Uterus (tissue), 4 donors: ENCODE data around the gene LFNG. TPM values are rescaled to one million over a fixed set of nuclear protein-coding genes. Genes with fewer than 3 reads are reported as not detected.

Source experiments
- DNase-seq, 2 donors: peaks; one replicate each; pipeline ENCODE4 v3.0.0-alpha.2; 2019 to 2020
- H3K27ac ChIP-seq, 2 donors: fragments of 200-600 bp; sonication (generic); 1 replicate in 1 of 2; 2 replicates in 1 of 2; pipeline ENCODE4 v1.5.1; 2016 to 2018
- H3K27me3 ChIP-seq, 2 donors: fragments of 200-600 bp; sonication (generic); one replicate each; pipeline ENCODE4 v1.5.1; 2018 to 2019; ENCODE audit warnings: control low read depth in 1 of 2
- H3K36me3 ChIP-seq, 2 donors: fragments of 200-600 bp; sonication (generic); one replicate each; pipeline ENCODE4 v1.5.1; 2019; ENCODE audit warnings: control low read depth in 1 of 2
- H3K4me1 ChIP-seq, 2 donors: fragments of 200-600 bp; sonication (generic); one replicate each; pipeline ENCODE4 v1.5.1; 2018 to 2019; ENCODE audit warnings: control low read depth in 1 of 2
- H3K4me3 ChIP-seq, 2 donors: fragments of 200-600 bp; sonication (generic); 1 replicate in 1 of 2; 2 replicates in 1 of 2; pipeline ENCODE4 v1.5.1; 2018 to 2019; ENCODE audit warnings: mild to moderate bottlenecking in 1 of 2
- H3K9me3 ChIP-seq, 2 donors: fragments of 200-600 bp; sonication (generic); one replicate each; pipeline ENCODE4 v1.5.1; 2019; ENCODE audit warnings: control low read depth in 1 of 2
- CTCF ChIP-seq, 4 experiments: fragments of 200-600 bp in 2 of 4; fragments of 450-650 bp in 2 of 4; sonication (generic) in 2 of 4; IDR thresholded peaks; one replicate each; pipeline ENCODE4 v1.5.1; 2016 to 2019; ENCODE audit warnings: antibody characterized with exemption in 4 of 4, mild to moderate bottlenecking in 2 of 4, moderate library complexity in 1 of 4
- POLR2A ChIP-seq, 2 donors: fragments of 450-650 bp; IDR thresholded peaks; one replicate each; pipeline ENCODE4 v1.6.1; 2016; ENCODE audit warnings: antibody characterized with exemption in 2 of 2, mild to moderate bottlenecking in 1 of 2, moderate library complexity in 1 of 2
- intact Hi-C: fragments of 100-400 bp; cut with DNase I; formaldehyde crosslinking; loops from one replicate; pipeline ENCODE4 v1.15.1; 2023; ENCODE audit warnings: low total_unique reads
- total RNA-seq, 4 donors: library from RNA; depleted of rRNA in 3 of 4; stranded (reverse); fragments of >200 nt in 3 of 4; gene quantifications; one replicate each; pipeline versions ENCODE4 v1.1.0 to v1.2.4, GENCODE V29; 2014 to 2023
- donor health status: DM: yes; HTN: yes; CAD: no.

Gene LFNG
- total RNA-seq, 4 donors from 2014 or later = 2.3 to 30.5 (median 26.5) TPM; not detected in 1

GRCh38 chr7:2490181-2490651 lies 29.4 kb upstream of the LFNG start:
- H3K4me3 ChIP-seq = no peak overlapping the region
- no peak for TF ChIP-seq CTCF (IDR thresholded peaks at IDR 0.05)
- peaks cover 0 to 13% of the 10 kb centered on the region in 2 donors for H3K4me1 ChIP-seq
- intact Hi-C loops = no loop called here
- H3K27me3 ChIP-seq = no peaks in the 10 kb centered on the region
- peak overlapping the region; percentile 74 to 85 for H3K27ac ChIP-seq
- DNase-seq = peak in 1 of 2 donors; percentile 22
- no peaks in the 10 kb centered on the region for H3K36me3 ChIP-seq
- H3K9me3 ChIP-seq = no peaks in the 10 kb centered on the region

GRCh38 chr7:2492038-2492437 lies 27.5 kb upstream of the LFNG start:
- H3K27me3 ChIP-seq = no peaks in the 10 kb centered on the region
- H3K27ac ChIP-seq = no peak overlapping the region

GRCh38 chr7:2493205-2494164 lies 26.1 kb upstream of the LFNG start:
- intact Hi-C loops = no loop called here
- TF ChIP-seq CTCF (IDR thresholded peaks at IDR 0.05) (no peak), POLR2A (IDR thresholded peaks at IDR 0.05) (no peak)
- Histone ChIP-seq H3K4me3 (no peak overlapping the region), H3K4me1 (no peaks in the 10 kb centered on the region), H3K36me3 (no peaks in the 10 kb centered on the region), H3K9me3 (no peaks in the 10 kb centered on the region), H3K27me3 (no peaks in the 10 kb centered on the region), H3K27ac (no peak overlapping the region)
- DNase-seq = no peak

More at GRCh38 chr7:2492038-2492437, 27.5 kb upstream of the LFNG start:
- DNase-seq = no peak
- intact Hi-C loops = no loop called here
- no peaks in the 10 kb centered on the region for H3K9me3 ChIP-seq
- peaks cover 0 to 13% of the 10 kb centered on the region in 2 donors for H3K4me1 ChIP-seq
- no peaks in the 10 kb centered on the region for H3K36me3 ChIP-seq
- TF ChIP-seq CTCF (IDR thresholded peaks at IDR 0.05) (no peak), POLR2A (IDR thresholded peaks at IDR 0.05) (no peak)
- no peak overlapping the region for H3K4me3 ChIP-seq

GRCh38 chr7:2494191-2495130 lies 25.1 kb upstream of the LFNG start:
- DNase-seq = no peak
- intact Hi-C loops = no loop called here
- Histone ChIP-seq H3K9me3 (no peaks in the 10 kb centered on the region), H3K4me1 (no peaks in the 10 kb centered on the region), H3K27me3 (no peaks in the 10 kb centered on the region), H3K36me3 (no peaks in the 10 kb centered on the region), H3K4me3 (no peak overlapping the region), H3K27ac (no peak overlapping the region)
- TF ChIP-seq CTCF (IDR thresholded peaks at IDR 0.05) (no peak), POLR2A (IDR thresholded peaks at IDR 0.05) (no peak)
